IMR-90 (cell line): ENCODE data around the gene MBTPS2. TPM values are rescaled to one million over a fixed set of nuclear protein-coding genes. Genes with fewer than 3 reads are reported as not detected.

Experiments used
- ATAC-seq: fragments of 200-7000 bp; cut with Tn5 transposase; 2 replicates; pipeline ENCODE4 v1.9.1; 2020; ENCODE audit warnings: low read depth, mild to moderate bottlenecking, moderate library complexity
- BruUV-seq: library from RNA; stranded (reverse); fragments of 400-500 nt; replicated peaks from 2 replicates; lab custom pipeline; 2021; lab: Mats Ljungman, UMichigan
- CTCF ChIA-PET: fragments of 300-600 bp; formaldehyde crosslinking; extraction: SDS; loops from one replicate; lab custom pipeline; 2021; ENCODE audit warnings: antibody characterized with exemption; lab: Yijun Ruan, JAX
- POLR2A ChIA-PET: fragments of 300-600 bp; sonication (Branson Sonifier 250); formaldehyde crosslinking; loops from one replicate; lab custom pipeline; 2022; ENCODE audit warnings: antibody characterized with exemption; ENCODE audit not compliant: unreplicated experiment; lab: Charles Lee
- DNase-seq: peaks from one replicate; pipeline ENCODE4 v3.0.0; 2013
- H2AFZ ChIP-seq: replicated peaks from 2 replicates; pipeline ENCODE3; 2013; ENCODE audit warnings: low read length, mild to moderate bottlenecking; ENCODE audit not compliant: poor library complexity
- H2AK5ac ChIP-seq: 2 replicates; pipeline ENCODE4 v1.6.1; 2013; ENCODE audit warnings: low read depth, low read length, inconsistent platforms
- H2AK9ac ChIP-seq: replicated peaks from 2 replicates; pipeline ENCODE3; 2013; ENCODE audit warnings: mild to moderate bottlenecking, low read depth, low read length, moderate library complexity; ENCODE audit not compliant: poor library complexity
- H2BK120ac ChIP-seq: 2 replicates; pipeline ENCODE4 v1.6.1; 2013; ENCODE audit warnings: low read depth, low read length, inconsistent platforms
- H2BK15ac ChIP-seq: 3 replicates; pipeline ENCODE4 v1.6.1; 2013; ENCODE audit warnings: low read depth, low read length, inconsistent platforms
- H2BK20ac ChIP-seq: 2 replicates; pipeline ENCODE4 v1.6.1; 2013; ENCODE audit warnings: low read depth, mild to moderate bottlenecking, inconsistent platforms, low read length, moderate library complexity
- H2BK5ac ChIP-seq: 2 replicates; pipeline ENCODE4 v1.6.1; 2013; ENCODE audit warnings: mild to moderate bottlenecking, low read depth, low read length, inconsistent platforms; ENCODE audit not compliant: poor library complexity, severe bottlenecking
- H3K14ac ChIP-seq: replicated peaks from 2 replicates; pipeline ENCODE4 v1.6.1; 2013; ENCODE audit warnings: low read depth, low read length, inconsistent platforms
- H3K18ac ChIP-seq: 2 replicates; pipeline ENCODE4 v1.6.1; 2013; ENCODE audit warnings: low read depth, low read length, control low read depth
- H3K23ac ChIP-seq: 2 replicates; pipeline ENCODE4 v1.6.1; 2013; ENCODE audit warnings: low read depth, low read length, inconsistent platforms
- H3K27ac ChIP-seq: 2 replicates; pipeline ENCODE4 v1.5.1; 2013; ENCODE audit warnings: mild to moderate bottlenecking, control low read depth, low read length; ENCODE audit not compliant: insufficient read depth
- H3K27me3 ChIP-seq: 2 replicates; pipeline ENCODE4 v1.6.1; 2013; ENCODE audit warnings: low read length; ENCODE audit not compliant: control insufficient read depth, insufficient read depth
- H3K36me3 ChIP-seq: 2 replicates; pipeline ENCODE4 v1.6.1; 2013; ENCODE audit warnings: low read length, mixed read lengths; ENCODE audit not compliant: control insufficient read depth, insufficient read depth
- H3K4ac ChIP-seq: 2 replicates; pipeline ENCODE4 v1.6.1; 2013; ENCODE audit warnings: low read depth, low read length, inconsistent platforms
- H3K4me1 ChIP-seq: 2 replicates; pipeline ENCODE4 v1.6.1; 2013; ENCODE audit warnings: low read length, mixed read lengths; ENCODE audit not compliant: control insufficient read depth, insufficient read depth
- H3K4me2 ChIP-seq: 2 replicates; pipeline ENCODE4 v1.6.1; 2013; ENCODE audit warnings: low read depth, mild to moderate bottlenecking, control low read depth, low read length, moderate library complexity
- H3K4me3 ChIP-seq: 2 replicates; pipeline ENCODE4 v1.5.1; 2013; ENCODE audit warnings: low read depth, mild to moderate bottlenecking, control low read depth, low read length, moderate library complexity; ENCODE audit not compliant: insufficient read depth
- H3K56ac ChIP-seq: 2 replicates; pipeline ENCODE4 v1.6.1; 2013; ENCODE audit warnings: low read length, inconsistent platforms; ENCODE audit not compliant: insufficient read depth; ENCODE audit errors: extremely low read depth
- H3K79me1 ChIP-seq, 2 experiments: 2 replicates each; pipeline ENCODE4 v1.6.1; 2013; ENCODE audit warnings: low read length in 2 of 2, inconsistent platforms in 1 of 2, low read depth in 1 of 2
- H3K9ac ChIP-seq: 2 replicates; pipeline ENCODE4 v1.6.1; 2013; ENCODE audit warnings: low read depth, low read length, control low read depth
- H3K9me1 ChIP-seq: 2 replicates; pipeline ENCODE4 v1.6.1; 2013; ENCODE audit warnings: low read length, inconsistent platforms; ENCODE audit not compliant: insufficient read depth
- H3K9me3 ChIP-seq: 2 replicates; pipeline ENCODE4 v1.6.1; 2013; ENCODE audit warnings: low read length; ENCODE audit not compliant: control insufficient read depth, insufficient read depth
- H4K20me1 ChIP-seq: 2 replicates; pipeline ENCODE4 v1.6.1; 2013; ENCODE audit warnings: low read length, inconsistent platforms; ENCODE audit not compliant: insufficient read depth
- H4K5ac ChIP-seq: 2 replicates; pipeline ENCODE4 v1.6.1; 2013; ENCODE audit warnings: mild to moderate bottlenecking, low read depth, low read length, control low read depth
- H4K8ac ChIP-seq, 2 experiments: 2 replicates each; pipeline ENCODE4 v1.6.1; 2013; ENCODE audit warnings: low read depth in 2 of 2, low read length in 2 of 2, control low read depth in 1 of 2, inconsistent platforms in 1 of 2
- H4K91ac ChIP-seq: 2 replicates; pipeline ENCODE4 v1.6.1; 2013; ENCODE audit warnings: low read depth, low read length, inconsistent platforms; ENCODE audit not compliant: insufficient read depth
- MAZ ChIP-seq: IDR thresholded peaks from 2 replicates; pipeline ENCODE4 v1.6.1; 2012; ENCODE audit warnings: low read depth, mild to moderate bottlenecking, low read length, improper control_type of control experiment, moderate library complexity, borderline replicate concordance
- MXI1 ChIP-seq: IDR thresholded peaks from 2 replicates; pipeline ENCODE4 v1.6.1; 2012; ENCODE audit warnings: low read depth, mild to moderate bottlenecking, low read length, moderate library complexity, borderline replicate concordance
- RFX5 ChIP-seq: IDR thresholded peaks from 2 replicates; pipeline ENCODE4 v1.8.0; 2012; ENCODE audit warnings: low read depth, mild to moderate bottlenecking, low read length, moderate library complexity
- SMC3 ChIP-seq: fragments of 150-350 bp; IDR thresholded peaks from 2 replicates; pipeline ENCODE4 v1.6.1; 2016; ENCODE audit warnings: low read depth, mild to moderate bottlenecking, antibody characterized with exemption, low read length, moderate library complexity
- WGBS, 2 experiments: methylation state at CpG; one replicate each; pipeline versions ENCODE4 v1.1.5 to v1.1.7; 2013; ENCODE audit warnings: missing lambda C conversion rate in 2 of 2; ENCODE audit not compliant: insufficient read length in 1 of 2; ENCODE audit errors: extremely low coverage in 2 of 2; 5-methylcytosine and 5-hydroxymethylcytosine counted together
- dilution Hi-C: fragments of 300-500 bp; cut with HindIII; formaldehyde crosslinking; loops from one replicate; pipeline ENCODE4 v1.14.3; 2018; ENCODE audit warnings: low sequenced_read_pairs; ENCODE audit not compliant: unreplicated experiment
- in situ Hi-C: fragments of 300-500 bp; cut with MboI; formaldehyde crosslinking; loops from 3 replicates; pipeline ENCODE4 v1.14.3; 2019; ENCODE audit warnings: low sequenced_read_pairs, inconsistent platforms, mixed read lengths
- intact Hi-C: fragments of 100-400 bp; cut with micrococcal nuclease; formaldehyde crosslinking; loops from 2 replicates; pipeline ENCODE4 v1.10.0; 2022
- polyA plus RNA-seq, 3 experiments: library from polyadenylated mRNA; depleted of rRNA; stranded (reverse); fragments of >200 nt; gene quantifications; 2 replicates each; pipeline ENCODE4 v1.2.3, GENCODE V29; 2012; ENCODE audit warnings: low replicate concordance in 1 of 3
- total RNA-seq: library from RNA; depleted of rRNA; stranded (reverse); fragments of >200 nt; gene quantifications from 2 replicates; pipeline ENCODE4 v1.2.3, GENCODE V29; 2012
- TF ChIP-seq, protein P1 (sequence below): fragments of 150-350 bp; IDR thresholded peaks from 2 replicates; pipeline ENCODE4 v1.6.1; 2016; ENCODE audit warnings: low read depth, mild to moderate bottlenecking, low read length, moderate library complexity, borderline replicate concordance

Gene MBTPS2
- total and polyA plus RNA-seq, 2 of the 4 experiments (the other 2 are of a cell fraction): 4.7 to 12.4 TPM

DNA sequence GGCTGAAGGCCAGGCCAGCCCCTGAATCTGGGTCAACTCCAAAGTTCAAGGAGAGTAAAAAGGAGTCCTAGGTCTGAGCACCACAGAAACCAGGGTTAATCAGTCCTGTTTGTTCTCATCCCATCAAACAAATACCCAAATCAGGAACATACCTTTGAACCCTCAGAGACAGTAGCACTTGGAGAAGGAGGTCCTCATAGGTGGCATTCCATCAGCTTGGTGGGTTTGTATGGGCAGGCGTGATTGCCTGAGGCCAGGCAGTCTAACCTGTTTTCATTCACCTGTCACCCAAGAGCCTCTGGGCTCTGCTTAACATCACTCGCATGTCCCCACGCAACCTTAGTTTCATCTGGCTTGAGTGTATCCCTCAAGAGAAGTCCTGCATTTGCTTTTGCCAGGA is 17.5 kb upstream of the MBTPS2 start:
- H3K9ac ChIP-seq: no peak overlapping the region
- no TSS peak for BruUV-seq
- H3K18ac ChIP-seq: no peak overlapping the region
- H3K23ac ChIP-seq: no peak overlapping the region
- H3K4me3 ChIP-seq: no peak overlapping the region
- H3K36me3 ChIP-seq: no peaks in the 10 kb centered on the region
- H3K4me2 ChIP-seq: no peak overlapping the region
- no peak overlapping the region for H2AFZ ChIP-seq
- H2BK20ac ChIP-seq: no peak overlapping the region
- TF ChIP-seq MAZ (no peak), MXI1 (no peak), SMC3 (no peak), RFX5 (no peak)
- TF ChIP-seq, protein P1, sequence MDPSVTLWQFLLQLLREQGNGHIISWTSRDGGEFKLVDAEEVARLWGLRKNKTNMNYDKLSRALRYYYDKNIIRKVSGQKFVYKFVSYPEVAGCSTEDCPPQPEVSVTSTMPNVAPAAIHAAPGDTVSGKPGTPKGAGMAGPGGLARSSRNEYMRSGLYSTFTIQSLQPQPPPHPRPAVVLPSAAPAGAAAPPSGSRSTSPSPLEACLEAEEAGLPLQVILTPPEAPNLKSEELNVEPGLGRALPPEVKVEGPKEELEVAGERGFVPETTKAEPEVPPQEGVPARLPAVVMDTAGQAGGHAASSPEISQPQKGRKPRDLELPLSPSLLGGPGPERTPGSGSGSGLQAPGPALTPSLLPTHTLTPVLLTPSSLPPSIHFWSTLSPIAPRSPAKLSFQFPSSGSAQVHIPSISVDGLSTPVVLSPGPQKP: no peak
- no peak overlapping the region for H4K5ac ChIP-seq
- no peak overlapping the region for H3K4ac ChIP-seq
- H3K9me3 ChIP-seq: no peaks in the 10 kb centered on the region
- 100% methylated on average over 2 of the region's 3 CpGs; no CpG with 5 or more reads in 1 of the 2 experiments for WGBS, 2 experiments
- DNase-seq (no peak), ATAC-seq (no peak)
- no peaks in the 10 kb centered on the region for H4K20me1 ChIP-seq
- no peaks in the 10 kb centered on the region for H3K4me1 ChIP-seq
- H2BK15ac ChIP-seq: no peak overlapping the region
- no peak overlapping the region for H3K14ac ChIP-seq
- no peak overlapping the region for H2BK5ac ChIP-seq
- in situ Hi-C loops: no loop called here
- H3K27ac ChIP-seq: no peak overlapping the region
- H3K27me3 ChIP-seq: peaks cover 2% of the 10 kb centered on the region
- no peak overlapping the region for H4K8ac ChIP-seq
- no peaks in the 10 kb centered on the region for H3K9me1 ChIP-seq
- H2AK5ac ChIP-seq: no peak overlapping the region
- H3K56ac ChIP-seq: no peak overlapping the region
- intact Hi-C loops: no loop called here
- no peak overlapping the region for H4K91ac ChIP-seq
- H2AK9ac ChIP-seq: no peak overlapping the region
- H3K79me1 ChIP-seq: no peaks in the 10 kb centered on the region
- POLR2A ChIA-PET: no interaction called here
- CTCF ChIA-PET: no interaction called here
- dilution Hi-C loops: no loop called here
- H2BK120ac ChIP-seq: no peak overlapping the region
